Measurements from ENCODE around the gene NAA80. TPM values are rescaled to one million over a fixed set of nuclear protein-coding genes. Genes with fewer than 3 reads are reported as not detected.

Gene NAA80
- total RNA-seq, 2 donors from 2014 or later: 4.4 to 11.2 TPM

DNA sequence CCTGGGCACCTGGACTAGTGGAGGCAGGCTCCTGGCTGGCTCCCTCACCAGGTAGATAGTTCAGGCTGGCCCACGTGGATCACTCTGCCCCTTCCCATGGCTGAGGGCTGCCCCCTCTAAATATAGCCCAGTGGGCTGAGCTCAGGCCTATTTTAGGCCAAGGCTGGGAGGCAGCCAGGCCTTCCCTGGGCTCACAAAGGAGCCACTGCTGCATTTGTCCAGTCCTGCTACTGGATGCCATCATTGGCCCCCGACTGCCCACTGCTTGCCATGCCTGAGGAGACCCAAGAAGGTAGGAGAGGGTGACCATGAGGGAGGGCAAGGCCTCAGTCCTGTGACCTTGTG lies 20.4 kb downstream of the NAA80 start, which contains the start of gene LSMEM2:
Gene LSMEM2, plus strand, starts transcription at position 208 of the 345 bp plus-strand sequence. Its CDS starts 27 bp downstream, at position 235.
- no peak for ATAC-seq
- H3K9me3 ChIP-seq: no peaks in the 10 kb centered on the region
- intact Hi-C loops (cut with DNase I): loop anchor here (10.0 kb wide), 1 partner anchor 84 kb away; the partner anchor contains the start of gene GNAT1
- no peaks in the 10 kb centered on the region for H3K27me3 ChIP-seq
- peaks cover 7% of the 10 kb centered on the region for H3K4me1 ChIP-seq
- no peak for TF ChIP-seq CTCF (IDR thresholded peaks at IDR 0.05)
- TF ChIP-seq POLR2A (IDR thresholded peaks at IDR 0.05): no peak
- 57% methylated on average over 2 of the region's 2 CpGs; no CpG with 5 or more reads in 1 of the 2 donors for whole genome bisulfite sequencing, 2 donors
- H3K4me3 ChIP-seq: no peak within 1 kb of the TSS
- no peaks in the 10 kb centered on the region for H3K36me3 ChIP-seq (replicated peaks in 1 of 2; ENCODE audit: insufficient read depth in 1 of 2, low read depth in 2 of 2)
- no peak for DNase-seq
- H3K27ac ChIP-seq: no peak within 1 kb of the TSS

GRCh38 chr3:50278123-50278879 lies 20.9 kb downstream of the NAA80 start:
- no peak overlapping the region for H3K27ac ChIP-seq
- H3K9me3 ChIP-seq: no peaks in the 10 kb centered on the region
- H3K4me1 ChIP-seq: peaks cover 13% of the 10 kb centered on the region
- H3K36me3 ChIP-seq (replicated peaks in 1 of 2; ENCODE audit: insufficient read depth in 1 of 2, low read depth in 2 of 2): no peaks in the 10 kb centered on the region
- ATAC-seq: no peak
- intact Hi-C loops (cut with DNase I): loop anchor here (10.0 kb wide), 1 partner anchor 84 kb away; the partner anchor contains the start of gene GNAT1
- no peak overlapping the region for H3K4me3 ChIP-seq
- TF ChIP-seq CTCF (IDR thresholded peaks at IDR 0.05) (no peak), POLR2A (IDR thresholded peaks at IDR 0.05) (no peak)
- WGBS, 2 donors: 79 to 92% methylated on average over 2 to 4 of the region's 4 CpGs
- H3K27me3 ChIP-seq: no peaks in the 10 kb centered on the region
- no peak for DNase-seq

DNA sequence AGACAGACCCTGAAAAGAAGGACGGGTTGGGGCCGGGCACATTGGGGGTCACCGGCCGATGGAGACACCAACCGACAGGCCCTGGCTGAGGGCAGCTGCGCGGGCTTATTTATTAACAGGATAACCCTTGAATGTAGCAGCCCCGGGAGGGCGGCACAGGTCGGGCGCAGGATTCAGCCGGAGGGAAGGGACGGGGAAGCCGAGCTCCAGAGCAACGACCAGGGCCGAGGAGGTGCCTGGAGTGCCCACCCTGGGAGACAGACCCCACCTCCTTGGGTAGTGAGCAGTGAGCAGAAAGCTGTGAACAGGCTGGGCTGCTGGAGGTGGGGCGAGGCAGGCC lies 22.5 kb downstream of the NAA80 start:
- no peak for DNase-seq
- H3K27ac ChIP-seq: no peak overlapping the region
- H3K27me3 ChIP-seq: no peaks in the 10 kb centered on the region
- ATAC-seq: no peak
- H3K4me1 ChIP-seq: peaks cover 27% of the 10 kb centered on the region
- 83 to 89% methylated on average over 13 to 17 of the region's 17 CpGs for WGBS, 2 donors
- TF ChIP-seq CTCF (IDR thresholded peaks at IDR 0.05) (no peak), POLR2A (IDR thresholded peaks at IDR 0.05) (no peak)
- H3K9me3 ChIP-seq: no peaks in the 10 kb centered on the region
- H3K36me3 ChIP-seq (replicated peaks in 1 of 2; ENCODE audit: insufficient read depth in 1 of 2, low read depth in 2 of 2): no peaks in the 10 kb centered on the region
- H3K4me3 ChIP-seq: no peak overlapping the region
- intact Hi-C loops (cut with DNase I): loop anchor here (10.0 kb wide), 1 partner anchor 82 kb away; the partner anchor contains the start of gene GNAT1

DNA sequence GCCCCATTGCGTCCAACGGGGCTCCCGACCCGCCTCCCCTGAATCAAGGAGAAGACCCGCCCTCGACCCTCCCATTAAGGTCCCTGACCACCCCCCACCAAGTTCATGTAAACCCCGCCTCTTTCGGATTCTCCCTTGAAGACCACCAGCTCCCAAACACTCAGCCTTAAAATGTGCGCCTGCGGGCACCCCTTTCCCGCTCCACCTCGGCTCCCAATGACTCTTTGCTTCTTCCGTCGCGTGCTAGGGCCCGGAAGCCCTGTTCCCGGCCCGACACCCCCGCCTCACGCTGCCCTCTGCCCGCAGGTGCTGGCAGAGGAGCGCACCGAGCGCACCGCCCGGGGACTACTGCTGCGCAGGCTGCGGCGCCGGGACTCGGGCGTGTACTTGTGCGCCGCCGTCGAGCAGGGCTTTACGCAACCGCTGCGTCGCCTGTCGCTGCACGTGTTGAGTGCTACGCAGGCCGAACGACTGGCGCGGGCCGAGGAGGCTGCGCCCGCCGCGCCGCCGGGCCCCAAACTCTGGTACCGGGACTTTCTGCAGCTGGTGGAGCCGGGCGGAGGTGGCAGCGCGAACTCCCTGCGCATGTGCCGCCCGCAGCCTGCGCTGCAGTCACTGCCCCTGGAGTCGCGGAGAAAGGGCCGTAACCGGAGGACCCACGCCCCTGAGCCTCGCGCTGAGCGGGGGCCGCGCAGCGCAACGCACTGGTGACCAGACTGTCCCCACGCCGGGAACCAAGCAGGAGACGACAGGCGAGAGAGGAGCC lies 23.0 kb downstream of the NAA80 start:
- Histone ChIP-seq H3K27ac (no peak overlapping the region), H3K4me1 (peaks cover 33% of the 10 kb centered on the region), H3K36me3 (replicated peaks in 1 of 2; ENCODE audit: insufficient read depth in 1 of 2, low read depth in 2 of 2) (no peaks in the 10 kb centered on the region), H3K27me3 (no peaks in the 10 kb centered on the region), H3K4me3 (no peak overlapping the region), H3K9me3 (no peaks in the 10 kb centered on the region)
- DNase-seq: no peak
- TF ChIP-seq POLR2A (IDR thresholded peaks at IDR 0.05): no peak
- TF ChIP-seq CTCF (IDR thresholded peaks at IDR 0.05): no peak
- no peak for ATAC-seq
- intact Hi-C loops (cut with DNase I): loop anchor here (10.0 kb wide), 1 partner anchor 81 kb away; the partner anchor contains the start of gene GNAT1
- WGBS, 2 donors: 64 to 84% methylated on average over 11 to 67 of the region's 79 CpGs

Data from body of pancreas (tissue), 4 donors.